GM13977 (cell line): ENCODE data around the gene CHRD.
"Not testable (repeated sequence)": the region's sequence is repeated elsewhere in the genome, so short reads cannot be mapped to it uniquely, and the experiment has no call there.

Experiments used
- DNase-seq: peaks from one replicate; pipeline ENCODE4 v3.0.0; 2012; ENCODE audit warnings: low spot score
- in situ Hi-C: fragments of 300-500 bp; cut with MboI; formaldehyde crosslinking; loops from one replicate; pipeline ENCODE4 v1.12.0; 2022; ENCODE audit warnings: low sequenced_read_pairs, low pct_unique_long_range_greater_than_20kb, mixed read lengths, inconsistent platforms; ENCODE audit not compliant: unreplicated experiment
- TF ChIP-seq, protein P1 (sequence below): IDR thresholded peaks from 2 replicates; pipeline ENCODE4 v1.5.1; 2012; ENCODE audit warnings: mild to moderate bottlenecking, control low read depth; ENCODE audit not compliant: insufficient read depth; ENCODE audit errors: extremely low read depth, missing control alignments

CHRD gene

DNA sequence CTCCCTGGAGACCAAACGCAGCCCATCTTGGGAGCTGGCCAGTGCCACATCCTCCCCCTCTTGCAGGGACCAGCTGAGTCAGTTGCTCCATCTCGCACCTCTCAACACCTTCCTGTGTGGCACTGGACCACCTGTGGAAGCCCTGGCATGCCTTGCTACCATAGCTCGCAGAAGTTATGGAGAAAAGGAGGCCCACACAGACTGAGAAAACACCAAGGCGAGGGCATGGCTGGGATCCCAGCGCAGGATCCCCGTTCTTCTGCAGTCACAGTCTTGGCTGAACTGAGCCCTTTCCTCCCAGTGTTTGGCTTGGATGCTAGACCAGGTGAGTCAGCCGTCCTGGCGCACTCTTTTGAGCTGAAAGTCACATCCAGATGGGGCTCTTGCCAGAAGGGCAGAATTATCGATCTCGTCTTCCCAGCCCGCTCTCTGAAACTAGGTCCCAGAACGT is 46.9 kb downstream of the CHRD start:
- no peak for DNase-seq
- in situ Hi-C loops = no loop called here
- TF ChIP-seq, protein P1, sequence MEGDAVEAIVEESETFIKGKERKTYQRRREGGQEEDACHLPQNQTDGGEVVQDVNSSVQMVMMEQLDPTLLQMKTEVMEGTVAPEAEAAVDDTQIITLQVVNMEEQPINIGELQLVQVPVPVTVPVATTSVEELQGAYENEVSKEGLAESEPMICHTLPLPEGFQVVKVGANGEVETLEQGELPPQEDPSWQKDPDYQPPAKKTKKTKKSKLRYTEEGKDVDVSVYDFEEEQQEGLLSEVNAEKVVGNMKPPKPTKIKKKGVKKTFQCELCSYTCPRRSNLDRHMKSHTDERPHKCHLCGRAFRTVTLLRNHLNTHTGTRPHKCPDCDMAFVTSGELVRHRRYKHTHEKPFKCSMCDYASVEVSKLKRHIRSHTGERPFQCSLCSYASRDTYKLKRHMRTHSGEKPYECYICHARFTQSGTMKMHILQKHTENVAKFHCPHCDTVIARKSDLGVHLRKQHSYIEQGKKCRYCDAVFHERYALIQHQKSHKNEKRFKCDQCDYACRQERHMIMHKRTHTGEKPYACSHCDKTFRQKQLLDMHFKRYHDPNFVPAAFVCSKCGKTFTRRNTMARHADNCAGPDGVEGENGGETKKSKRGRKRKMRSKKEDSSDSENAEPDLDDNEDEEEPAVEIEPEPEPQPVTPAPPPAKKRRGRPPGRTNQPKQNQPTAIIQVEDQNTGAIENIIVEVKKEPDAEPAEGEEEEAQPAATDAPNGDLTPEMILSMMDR = no peak

DNA sequence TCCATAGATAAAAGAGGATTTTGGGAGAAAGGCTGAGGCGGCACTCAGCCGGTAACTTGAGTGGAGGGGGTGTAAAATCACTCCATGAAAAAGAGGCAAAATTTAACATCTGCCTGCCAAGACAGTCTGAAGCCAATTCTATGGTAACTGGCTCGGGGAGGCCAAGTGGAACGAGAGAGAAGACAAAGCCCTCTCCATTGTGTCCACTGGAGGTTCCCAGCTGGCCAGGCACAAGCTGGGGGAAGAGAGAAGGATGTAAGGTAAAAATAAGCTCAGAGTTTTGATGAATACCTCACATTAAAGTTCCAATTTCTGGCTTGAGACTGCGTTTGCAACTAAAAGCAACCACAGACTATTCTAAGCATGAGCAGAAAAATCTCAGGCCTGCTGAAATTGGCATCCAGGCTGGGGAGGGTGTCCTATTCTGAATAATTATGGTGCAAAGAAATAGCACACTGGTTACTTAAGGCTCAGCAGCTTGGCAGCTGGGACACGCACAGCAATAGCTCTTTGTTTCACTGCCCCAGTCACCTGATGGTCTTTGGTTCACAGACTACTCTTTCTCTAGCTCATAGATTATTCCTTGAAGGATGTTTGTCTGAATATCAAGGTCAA is 48.8 kb downstream of the CHRD start:
- in situ Hi-C loops = no loop called here
- TF ChIP-seq, protein P1 = no peak
- no peak for DNase-seq

DNA sequence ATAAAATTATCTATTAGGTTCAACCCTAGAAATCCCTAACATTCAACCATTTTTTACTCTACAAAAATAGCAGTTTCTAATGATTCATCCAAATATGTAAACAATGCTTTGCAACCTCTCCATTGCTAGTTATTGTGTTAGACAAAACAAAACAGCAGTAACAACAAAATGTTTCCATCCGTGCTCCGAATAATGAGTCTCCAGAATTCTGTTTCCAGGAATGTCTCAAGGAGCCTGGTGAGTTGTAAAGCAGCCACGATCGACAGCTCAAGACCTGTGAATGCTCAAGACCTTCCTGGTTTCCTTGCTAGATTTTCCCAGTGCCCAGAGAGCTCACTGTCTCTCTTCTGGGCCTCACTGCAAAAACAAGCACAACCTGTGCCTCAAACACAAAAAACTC is 49.9 kb downstream of the CHRD start:
- DNase-seq = no peak
- in situ Hi-C loops = no loop called here
- TF ChIP-seq, protein P1 = no peak

DNA sequence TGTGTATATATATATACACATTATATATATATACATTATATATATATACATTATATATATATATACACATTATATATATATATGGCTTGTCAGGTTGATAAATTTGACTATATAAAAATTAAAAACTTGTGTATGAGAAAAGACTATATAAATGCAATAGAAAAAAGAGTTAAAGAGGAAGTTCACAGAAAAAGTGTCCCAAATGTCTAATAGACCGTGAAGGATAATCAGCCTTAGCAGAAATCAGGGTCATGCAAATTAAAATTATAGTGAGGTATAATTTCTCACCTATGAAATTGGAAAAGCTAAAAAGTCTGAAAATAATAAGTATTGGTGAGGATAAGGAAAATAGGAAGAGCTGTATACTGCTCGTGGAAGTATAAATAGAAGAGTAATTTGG is 51.1 kb downstream of the CHRD start:
- in situ Hi-C loops = no loop called here
- TF ChIP-seq, protein P1 = no peak
- no peak for DNase-seq

DNA sequence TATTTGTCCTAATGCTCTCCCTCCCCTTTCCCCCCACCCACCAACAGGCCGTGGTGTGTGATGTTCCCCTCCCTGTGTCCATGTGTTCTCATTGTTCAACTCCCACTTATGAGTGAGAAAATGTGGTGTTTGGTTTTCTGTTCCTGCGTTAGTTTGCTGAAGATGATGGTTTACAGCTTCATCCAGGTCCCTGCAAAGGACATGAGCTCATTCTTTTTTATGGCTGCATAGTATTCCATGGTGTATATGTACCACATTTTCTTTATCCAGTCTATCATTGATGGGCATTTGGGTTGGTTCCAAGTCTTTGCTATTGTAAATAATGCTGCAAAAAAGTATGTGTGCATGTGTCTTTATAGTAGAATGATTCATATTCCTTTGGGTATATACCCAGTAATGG is 53.3 kb downstream of the CHRD start:
- DNase-seq = not testable (repeated sequence)

DNA sequence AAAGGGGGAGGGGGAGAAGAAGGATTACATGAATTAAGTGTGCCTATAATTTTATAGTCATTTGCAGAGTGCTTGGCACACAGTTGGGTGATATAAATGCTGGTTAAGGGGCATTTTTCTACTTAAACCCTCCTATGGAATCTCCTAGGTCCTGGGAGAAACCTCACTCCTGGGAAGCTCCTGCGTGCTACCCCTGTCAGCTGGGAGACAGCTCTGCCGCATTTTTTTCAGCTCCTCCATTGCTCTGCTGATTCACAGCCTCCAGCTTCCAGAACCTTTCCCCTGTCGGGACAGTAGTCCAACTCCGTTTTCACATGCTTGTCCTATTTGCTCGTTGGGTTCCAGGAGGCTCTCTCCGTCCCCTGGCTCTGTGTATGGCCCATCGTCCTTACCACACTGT is 59.2 kb downstream of the CHRD start:
- DNase-seq = no peak
- in situ Hi-C loops = no loop called here
- TF ChIP-seq, protein P1 = no peak

More for the DNA sequence above, 53.3 kb downstream of the CHRD start:
- in situ Hi-C loops = not testable (repeated sequence)
